ENCODE data around the gene KRTAP10-2. TPM values are rescaled to one million over a fixed set of nuclear protein-coding genes. Genes with fewer than 3 reads are reported as not detected.

The KRTAP10-2 gene
- total and polyA plus RNA-seq, 2 experiments from 2014 or later, result 0.24 TPM; not detected in 1

GRCh38 chr21:44535963-44536362 is 15.3 kb downstream of the KRTAP10-2 start (continued):
- no peak for TF ChIP-seq EZH2phosphoT487 (IDR thresholded peaks at IDR 0.05; ENCODE audit: unreplicated experiment)
- TF ChIP-seq STAT1 (IDR thresholded peaks at IDR 0.05; ENCODE audit: unreplicated experiment), result no peak
- no peak for TF ChIP-seq ZNF331 (CRISPR knock-in tag; IDR thresholded peaks at IDR 0.05; ENCODE audit: low read depth)
- TF ChIP-seq EZH2 (IDR thresholded peaks at IDR 0.05; ENCODE audit: low read depth, unreplicated experiment), result no peak
- TF ChIP-seq, protein P1, sequence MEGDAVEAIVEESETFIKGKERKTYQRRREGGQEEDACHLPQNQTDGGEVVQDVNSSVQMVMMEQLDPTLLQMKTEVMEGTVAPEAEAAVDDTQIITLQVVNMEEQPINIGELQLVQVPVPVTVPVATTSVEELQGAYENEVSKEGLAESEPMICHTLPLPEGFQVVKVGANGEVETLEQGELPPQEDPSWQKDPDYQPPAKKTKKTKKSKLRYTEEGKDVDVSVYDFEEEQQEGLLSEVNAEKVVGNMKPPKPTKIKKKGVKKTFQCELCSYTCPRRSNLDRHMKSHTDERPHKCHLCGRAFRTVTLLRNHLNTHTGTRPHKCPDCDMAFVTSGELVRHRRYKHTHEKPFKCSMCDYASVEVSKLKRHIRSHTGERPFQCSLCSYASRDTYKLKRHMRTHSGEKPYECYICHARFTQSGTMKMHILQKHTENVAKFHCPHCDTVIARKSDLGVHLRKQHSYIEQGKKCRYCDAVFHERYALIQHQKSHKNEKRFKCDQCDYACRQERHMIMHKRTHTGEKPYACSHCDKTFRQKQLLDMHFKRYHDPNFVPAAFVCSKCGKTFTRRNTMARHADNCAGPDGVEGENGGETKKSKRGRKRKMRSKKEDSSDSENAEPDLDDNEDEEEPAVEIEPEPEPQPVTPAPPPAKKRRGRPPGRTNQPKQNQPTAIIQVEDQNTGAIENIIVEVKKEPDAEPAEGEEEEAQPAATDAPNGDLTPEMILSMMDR (conservative IDR thresholded peaks at IDR 0.05; ENCODE audit: low read depth in 2 of 2), result no peak
- no peak for TF ChIP-seq JUNB (IDR thresholded peaks at IDR 0.05; ENCODE audit: unreplicated experiment)

- H3K27ac Mint-ChIP-seq, result no peak overlapping the region
- TF ChIP-seq EZH2phosphoT487 (IDR thresholded peaks at IDR 0.05; ENCODE audit: unreplicated experiment) (no peak), STAT1 (IDR thresholded peaks at IDR 0.05; ENCODE audit: unreplicated experiment) (no peak), JUNB (IDR thresholded peaks at IDR 0.05; ENCODE audit: unreplicated experiment) (no peak), ZNF114 (CRISPR knock-in tag; IDR thresholded peaks at IDR 0.05) (no peak), NANOG (IDR thresholded peaks at IDR 0.05; ENCODE audit: borderline replicate concordance) (no peak), REST (IDR thresholded peaks at IDR 0.05; ENCODE audit: unreplicated experiment) (no peak), ZNF331 (CRISPR knock-in tag; IDR thresholded peaks at IDR 0.05; ENCODE audit: low read depth) (no peak), EZH2 (IDR thresholded peaks at IDR 0.05; ENCODE audit: low read depth, unreplicated experiment) (no peak), CREB1 (CRISPR knock-in tag; IDR thresholded peaks at IDR 0.05; ENCODE audit: low read depth) (no peak)
- TF ChIP-seq, protein P2, sequence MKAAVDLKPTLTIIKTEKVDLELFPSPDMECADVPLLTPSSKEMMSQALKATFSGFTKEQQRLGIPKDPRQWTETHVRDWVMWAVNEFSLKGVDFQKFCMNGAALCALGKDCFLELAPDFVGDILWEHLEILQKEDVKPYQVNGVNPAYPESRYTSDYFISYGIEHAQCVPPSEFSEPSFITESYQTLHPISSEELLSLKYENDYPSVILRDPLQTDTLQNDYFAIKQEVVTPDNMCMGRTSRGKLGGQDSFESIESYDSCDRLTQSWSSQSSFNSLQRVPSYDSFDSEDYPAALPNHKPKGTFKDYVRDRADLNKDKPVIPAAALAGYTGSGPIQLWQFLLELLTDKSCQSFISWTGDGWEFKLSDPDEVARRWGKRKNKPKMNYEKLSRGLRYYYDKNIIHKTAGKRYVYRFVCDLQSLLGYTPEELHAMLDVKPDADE (IDR thresholded peaks at IDR 0.05), result no peak
- TF ChIP-seq, protein P1 (conservative IDR thresholded peaks at IDR 0.05; ENCODE audit: low read depth in 2 of 2), result no peak
These were observed 16.6 kb downstream of the KRTAP10-2 start for GRCh38 chr21:44534688-44535087.

More at GRCh38 chr21:44534688-44535087, 16.6 kb downstream of the KRTAP10-2 start:
- Histone ChIP-seq H3K79me2 (replicated peaks; ENCODE audit: insufficient read depth) (no peaks in the 10 kb centered on the region), H3K4me1 (ENCODE audit: insufficient read depth) (no peaks in the 10 kb centered on the region), H4K20me1 (replicated peaks; ENCODE audit: insufficient read depth) (no peaks in the 10 kb centered on the region), H3K36me3 (ENCODE audit: insufficient read depth) (no peaks in the 10 kb centered on the region), H2AFZ (no peak overlapping the region), H3K9me2 (ENCODE audit: insufficient read depth) (no peaks in the 10 kb centered on the region), H3K4me2 (no peak overlapping the region), H3K27me3 (ENCODE audit: insufficient read depth) (no peaks in the 10 kb centered on the region), H3K27ac (ENCODE audit: low read depth) (no peak overlapping the region), H3F3A (replicated peaks; ENCODE audit: low read depth) (no peaks in the 10 kb centered on the region), H3K4me3 (no peak overlapping the region)
- Mint-ChIP-seq H3K36me3 (ENCODE audit: low read depth) (no peaks in the 10 kb centered on the region), H3K9me3 (peaks cover 4% of the 10 kb centered on the region; the same call in 1 of the 3 replicates), H3K4me3 (no peak overlapping the region), H3K4me1 (peaks cover 3% of the 10 kb centered on the region; the same call in 2 of the 3 replicates), H3K27me3 (ENCODE audit: insufficient read depth, low read depth, poor library complexity) (peaks cover 8% of the 10 kb centered on the region)
- DNase-seq (ENCODE audit: low spot score) (no peak), ATAC-seq (no peak)

Data from GM23338 (cell line).